HEK293 (cell line): ENCODE data around the gene CADM3.

Experiments used
- CTCF ChIP-seq: fragments of 450-650 bp; formaldehyde crosslinking; IDR thresholded peaks from 2 replicates; pipeline ENCODE4 v1.5.1; 2016; ENCODE audit warnings: missing biosample characterization, missing genetic modification characterization
- ZBTB1 ChIP-seq: fragments of 450-650 bp; formaldehyde crosslinking; IDR thresholded peaks from 2 replicates; pipeline ENCODE4 v1.5.1; 2016; ENCODE audit warnings: missing biosample characterization, missing genetic modification characterization
- ZBTB8A ChIP-seq: fragments of 450-650 bp; formaldehyde crosslinking; IDR thresholded peaks from 2 replicates; pipeline ENCODE4 v1.5.1; 2016; ENCODE audit warnings: missing biosample characterization, missing genetic modification characterization
- ZNF639 ChIP-seq: fragments of 450-650 bp; formaldehyde crosslinking; IDR thresholded peaks from 2 replicates; pipeline ENCODE4 v1.5.1; 2016; ENCODE audit warnings: missing biosample characterization, missing genetic modification characterization

DNA sequence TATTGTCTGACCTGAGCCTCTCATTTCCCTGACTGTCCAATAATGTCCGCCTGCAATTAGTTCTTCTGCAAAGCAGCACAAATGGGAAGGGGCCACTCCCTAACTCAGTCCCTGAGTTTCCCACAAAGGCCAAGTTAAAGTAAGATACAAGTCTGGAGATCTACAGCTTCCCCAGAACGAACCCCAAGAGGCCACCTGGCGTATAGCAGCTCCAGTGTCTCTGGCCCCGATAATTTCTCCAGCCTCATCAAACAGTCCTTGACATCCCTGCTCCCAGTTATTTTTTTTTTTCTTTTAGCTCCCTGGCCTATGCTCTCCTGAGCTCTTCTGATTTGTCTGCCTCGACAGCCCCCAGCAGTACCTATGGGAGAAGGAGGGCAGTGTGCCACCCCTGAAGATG is 25.1 kb downstream of the CADM3 start:
- TF ChIP-seq CTCF (tag by site-specific recombination) (no peak), ZBTB1 (tag by site-specific recombination) (no peak), ZNF639 (tag by site-specific recombination) (no peak), ZBTB8A (tag by site-specific recombination) (no peak)
